Measurements from ENCODE around the gene SGPP2.
"Not testable (repeated sequence)": the region's sequence is repeated elsewhere in the genome, so short reads cannot be mapped to it uniquely, and the experiment has no call there.

The SGPP2 gene

DNA sequence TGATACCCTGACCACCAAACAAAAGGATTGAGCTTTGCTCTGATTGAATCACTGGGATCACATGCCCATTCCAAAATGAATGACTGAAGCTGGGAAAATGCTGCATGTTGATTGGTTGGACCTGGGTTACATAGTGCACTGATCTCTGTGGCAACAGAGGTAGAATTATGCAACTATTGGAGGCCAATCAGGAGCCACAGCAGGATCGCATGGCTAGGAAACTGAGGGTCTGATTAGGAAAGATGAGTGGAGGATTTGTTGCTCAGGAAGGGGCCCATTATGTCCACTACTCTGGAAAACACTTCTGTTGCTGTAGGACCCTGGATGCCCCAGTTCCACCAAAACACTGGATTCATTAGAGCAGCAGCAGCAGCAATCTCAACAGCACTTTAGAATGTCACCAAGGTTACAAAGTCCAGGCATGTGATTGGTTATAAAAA, 25.9 kb upstream of the SGPP2 start:
- TF ChIP-seq, protein P1, sequence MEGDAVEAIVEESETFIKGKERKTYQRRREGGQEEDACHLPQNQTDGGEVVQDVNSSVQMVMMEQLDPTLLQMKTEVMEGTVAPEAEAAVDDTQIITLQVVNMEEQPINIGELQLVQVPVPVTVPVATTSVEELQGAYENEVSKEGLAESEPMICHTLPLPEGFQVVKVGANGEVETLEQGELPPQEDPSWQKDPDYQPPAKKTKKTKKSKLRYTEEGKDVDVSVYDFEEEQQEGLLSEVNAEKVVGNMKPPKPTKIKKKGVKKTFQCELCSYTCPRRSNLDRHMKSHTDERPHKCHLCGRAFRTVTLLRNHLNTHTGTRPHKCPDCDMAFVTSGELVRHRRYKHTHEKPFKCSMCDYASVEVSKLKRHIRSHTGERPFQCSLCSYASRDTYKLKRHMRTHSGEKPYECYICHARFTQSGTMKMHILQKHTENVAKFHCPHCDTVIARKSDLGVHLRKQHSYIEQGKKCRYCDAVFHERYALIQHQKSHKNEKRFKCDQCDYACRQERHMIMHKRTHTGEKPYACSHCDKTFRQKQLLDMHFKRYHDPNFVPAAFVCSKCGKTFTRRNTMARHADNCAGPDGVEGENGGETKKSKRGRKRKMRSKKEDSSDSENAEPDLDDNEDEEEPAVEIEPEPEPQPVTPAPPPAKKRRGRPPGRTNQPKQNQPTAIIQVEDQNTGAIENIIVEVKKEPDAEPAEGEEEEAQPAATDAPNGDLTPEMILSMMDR (IDR thresholded peaks at IDR 0.05; ENCODE audit: low read depth, low read length, missing control alignments), result no peak
- no peak overlapping the region for H3K4me3 ChIP-seq (ENCODE audit: low read depth, low read length)
- no peak for DNase-seq (ENCODE audit: low read depth)

DNA sequence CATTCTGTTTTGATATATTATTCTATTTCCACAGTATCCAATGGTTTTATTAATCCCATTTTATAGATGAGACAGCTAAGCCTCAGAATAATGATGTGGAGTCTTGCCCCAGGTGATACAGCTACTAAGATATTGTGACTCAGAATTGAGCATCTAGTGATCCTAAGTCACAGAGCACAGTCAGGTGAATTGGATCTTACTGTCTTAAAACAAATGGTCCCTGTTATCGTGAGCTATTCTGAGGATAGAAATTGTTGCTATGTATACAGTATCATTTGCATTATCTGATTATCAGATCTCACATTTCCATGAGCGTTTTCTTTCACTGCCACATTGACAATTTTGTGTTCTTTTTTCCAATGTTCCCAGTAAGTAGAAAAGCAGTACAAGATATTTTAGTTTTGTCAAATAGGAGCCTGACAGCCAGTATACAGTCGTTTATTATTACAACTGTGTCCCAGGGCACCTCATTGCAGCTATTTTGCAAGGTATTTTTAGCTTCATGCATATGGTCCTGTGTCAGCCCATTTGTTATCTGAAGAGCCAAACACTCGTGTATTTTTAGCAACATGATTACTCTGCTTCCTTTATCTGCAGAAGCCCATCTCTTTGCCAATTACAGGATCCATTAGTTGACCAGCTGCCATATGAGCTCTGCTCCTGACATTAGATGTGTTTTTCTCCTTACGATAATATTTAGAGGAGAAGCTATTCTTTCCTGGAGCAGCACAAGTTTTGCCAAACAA, 25.1 kb upstream of the SGPP2 start:
- no peak overlapping the region for H3K4me3 ChIP-seq (ENCODE audit: low read depth, low read length)
- TF ChIP-seq, protein P1 (IDR thresholded peaks at IDR 0.05; ENCODE audit: low read depth, low read length, missing control alignments), result no peak
- DNase-seq (ENCODE audit: low read depth), result no peak

DNA sequence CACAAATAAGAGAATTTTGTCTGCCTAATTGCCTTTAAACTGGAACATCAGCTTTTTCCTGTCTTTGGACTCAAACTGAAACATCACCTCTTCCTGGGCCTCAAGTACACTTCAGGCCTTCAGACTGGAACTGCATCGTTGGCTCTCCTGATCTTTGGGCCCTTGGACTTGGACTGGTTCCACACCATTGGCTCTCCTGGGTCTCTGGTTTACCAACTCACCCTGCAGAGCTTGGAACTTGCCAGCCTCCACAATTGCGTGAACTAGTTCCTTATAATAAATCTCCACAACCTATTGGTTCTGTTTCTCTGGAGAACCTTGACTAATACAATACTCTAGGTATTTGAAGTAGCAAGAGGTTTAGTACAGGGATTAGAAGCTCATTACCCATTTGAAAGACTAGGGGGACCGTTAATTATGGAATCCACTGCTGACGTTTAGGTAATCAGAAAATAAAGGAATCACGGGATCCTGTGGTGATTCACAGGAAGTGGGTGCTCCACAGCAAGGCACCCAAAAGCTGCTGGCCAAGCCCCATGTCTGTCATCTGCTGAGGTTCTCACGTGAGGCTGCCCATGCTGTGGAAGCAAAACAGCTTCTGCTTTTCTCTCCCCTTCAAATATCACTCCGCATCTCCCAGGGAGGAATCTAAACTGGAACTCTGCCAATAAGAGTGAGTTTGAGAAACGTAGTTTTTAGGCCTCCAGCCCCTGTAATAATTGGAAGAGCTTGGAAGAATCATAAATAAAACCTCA, 20.0 kb upstream of the SGPP2 start:
- H3K4me3 ChIP-seq (ENCODE audit: low read depth, low read length), result no peak overlapping the region
- no peak for DNase-seq (ENCODE audit: low read depth)
- TF ChIP-seq, protein P1 (IDR thresholded peaks at IDR 0.05; ENCODE audit: low read depth, low read length, missing control alignments), result no peak

DNA sequence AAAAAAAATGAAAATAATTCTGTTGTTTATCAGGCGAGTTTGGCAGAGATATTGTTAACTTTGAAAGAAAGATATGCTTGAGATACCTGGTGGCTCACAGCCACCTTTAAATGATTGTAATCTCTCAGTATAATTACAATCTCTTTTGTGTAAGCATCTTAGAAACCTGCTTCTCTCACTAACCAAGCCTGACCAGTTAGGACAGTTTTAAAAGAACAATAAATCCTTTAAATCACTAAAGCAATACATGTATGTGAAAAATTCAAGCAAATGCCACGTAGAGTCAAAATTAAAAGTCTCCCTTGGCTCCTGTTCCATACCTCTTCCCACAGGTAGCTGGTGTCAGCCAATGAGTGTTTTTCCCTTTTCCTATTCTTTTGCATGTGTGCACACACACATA, 15.7 kb upstream of the SGPP2 start:
- H3K4me3 ChIP-seq (ENCODE audit: low read depth, low read length), result no peak overlapping the region
- DNase-seq (ENCODE audit: low read depth), result no peak
- TF ChIP-seq, protein P1 (IDR thresholded peaks at IDR 0.05; ENCODE audit: low read depth, low read length, missing control alignments), result no peak

DNA sequence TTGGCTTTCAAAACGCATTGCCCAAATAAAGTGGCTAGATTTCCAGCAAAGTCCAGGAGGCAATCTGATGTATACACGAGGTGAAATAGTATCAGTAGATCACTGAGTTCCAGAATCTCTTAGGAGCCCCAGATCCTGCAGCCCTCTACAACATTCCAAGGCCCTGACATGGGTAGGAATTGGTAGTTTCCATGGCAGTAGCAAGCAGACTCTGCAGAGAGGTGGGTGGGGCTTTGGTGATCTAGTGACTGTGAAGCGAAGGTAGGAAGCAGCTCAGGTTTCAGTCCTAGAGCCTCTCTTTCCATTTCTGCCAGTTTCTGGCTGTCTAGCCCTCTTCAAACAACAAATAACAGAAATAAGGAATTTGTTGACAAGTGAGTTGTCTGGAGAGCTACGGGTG, 13.8 kb upstream of the SGPP2 start:
- TF ChIP-seq, protein P1 (IDR thresholded peaks at IDR 0.05; ENCODE audit: low read depth, low read length, missing control alignments), result no peak
- no peak overlapping the region for H3K4me3 ChIP-seq (ENCODE audit: low read depth, low read length)
- no peak for DNase-seq (ENCODE audit: low read depth)

DNA sequence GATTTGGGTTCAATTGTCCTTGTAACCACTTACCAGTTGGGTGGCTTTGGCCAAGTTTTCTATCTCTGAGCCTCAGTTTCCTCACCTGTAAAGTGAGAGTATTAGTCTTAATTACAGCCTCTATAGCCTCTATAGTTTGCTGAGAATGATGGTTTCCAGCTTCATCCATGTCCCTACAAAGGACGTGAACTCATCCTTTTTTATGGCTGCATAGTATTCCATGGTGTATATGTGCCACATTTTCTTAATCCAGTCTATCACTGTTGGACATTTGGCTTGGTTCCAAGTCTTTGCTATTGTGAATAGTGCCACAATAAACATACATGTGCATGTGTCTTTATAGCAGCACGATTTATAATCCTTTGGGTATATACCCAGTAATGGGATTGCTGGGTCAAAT, 12.0 kb upstream of the SGPP2 start:
- not testable (repeated sequence) for DNase-seq (ENCODE audit: low read depth)

DNA sequence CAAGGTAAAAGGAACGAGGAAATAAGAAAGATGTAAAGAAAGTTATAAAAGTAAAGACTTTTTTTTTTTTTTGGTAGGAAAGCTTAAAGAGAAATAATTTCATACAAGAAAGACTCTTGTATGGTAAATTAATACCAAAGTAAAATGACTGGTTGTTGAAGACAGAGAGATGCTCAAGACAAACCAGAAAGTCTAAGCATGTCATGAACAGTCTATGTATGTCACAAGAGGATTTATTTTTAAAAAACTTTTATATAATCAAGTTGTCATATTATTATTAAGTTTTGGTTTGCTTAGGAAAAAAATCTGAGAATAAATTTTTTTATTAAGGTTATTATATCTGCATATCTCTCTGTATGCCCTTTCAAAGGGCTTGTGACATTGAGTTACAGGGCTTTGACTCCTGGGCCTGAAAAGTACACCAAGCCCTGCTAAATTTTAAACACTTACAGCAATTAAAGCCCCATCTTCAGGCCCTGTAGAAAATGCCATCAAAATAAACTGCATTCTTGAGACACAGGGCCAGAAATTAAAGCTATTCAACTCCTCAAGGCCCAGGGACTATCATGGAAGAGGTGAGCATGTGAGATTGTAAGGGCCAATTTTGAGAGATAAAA, 10.9 kb upstream of the SGPP2 start:
- no peak overlapping the region for H3K4me3 ChIP-seq (ENCODE audit: low read depth, low read length)
- TF ChIP-seq, protein P1 (IDR thresholded peaks at IDR 0.05; ENCODE audit: low read depth, low read length, missing control alignments), result no peak
- no peak for DNase-seq (ENCODE audit: low read depth)

More for the DNA sequence above, 12.0 kb upstream of the SGPP2 start:
- not testable (repeated sequence) for H3K4me3 ChIP-seq (ENCODE audit: low read depth, low read length)

Data from GM12864 (cell line).